ENCODE results near the gene IL11. TPM values are rescaled to one million over a fixed set of nuclear protein-coding genes. Genes with fewer than 3 reads are reported as not detected.

The IL11 gene
- total RNA-seq, 2 experiments from 2014 or later: not detected

DNA sequence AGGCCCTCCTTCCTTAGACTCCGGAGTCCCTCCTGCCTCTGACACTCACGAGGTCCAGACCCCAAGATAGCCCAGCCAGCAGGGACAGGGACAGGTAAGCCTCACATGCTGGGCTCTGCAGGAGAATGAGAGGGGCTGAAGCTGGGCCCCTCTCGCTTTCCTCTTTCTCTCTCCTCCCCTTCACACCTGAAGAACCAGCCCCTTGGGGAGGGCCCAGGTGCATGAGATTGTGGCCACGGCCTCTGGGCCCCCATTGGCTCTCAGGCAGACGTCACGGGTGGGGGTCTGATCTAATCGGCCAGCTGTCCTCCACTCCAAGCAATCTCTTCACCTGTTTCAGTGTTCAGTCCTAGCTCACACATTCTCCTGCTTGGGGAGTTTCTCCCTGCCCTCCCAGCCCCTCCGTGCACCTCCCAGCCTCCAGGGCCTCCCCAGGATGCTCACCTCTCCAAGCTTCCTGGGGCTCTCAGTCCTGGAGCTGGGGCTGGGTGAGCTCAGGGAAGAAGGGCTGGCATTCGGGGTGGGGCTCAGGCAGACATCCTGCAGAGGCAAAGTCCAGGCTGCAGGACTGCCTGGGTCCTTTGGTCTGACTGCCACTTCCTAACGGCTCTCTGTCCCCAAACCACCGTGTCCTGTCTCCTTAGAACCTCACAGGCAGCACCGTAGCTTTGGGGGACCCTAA lies 47.9 kb downstream of the IL11 start:
- no peaks in the 10 kb centered on the region for H3K9me3 Mint-ChIP-seq
- H3K4me1 Mint-ChIP-seq (ENCODE audit: low read depth): no peaks in the 10 kb centered on the region
- H3K4me3 Mint-ChIP-seq: no peak overlapping the region
- intact Hi-C loops (cut with micrococcal nuclease): no loop called here
- no peak for DNase-seq
- H3K27me3 Mint-ChIP-seq (ENCODE audit: low read depth): peaks cover 6% of the 10 kb centered on the region
- no peak overlapping the region for H3K27ac Mint-ChIP-seq
- CTCF ChIA-PET: interaction anchor here (0.6 to 2.4 kb wide), 2 partner anchors 20 to 46 kb away, joined by 3 to 7 read pairs; no protein-coding TSS in a partner anchor
- no peaks in the 10 kb centered on the region for H3K36me3 Mint-ChIP-seq (ENCODE audit: low read depth)

- no peak overlapping the region for H3K27ac Mint-ChIP-seq
- intact Hi-C loops (cut with micrococcal nuclease): no loop called here
- no peak for DNase-seq
- H3K4me3 Mint-ChIP-seq: no peak overlapping the region
- H3K9me3 Mint-ChIP-seq: no peaks in the 10 kb centered on the region
- peaks cover 6% of the 10 kb centered on the region for H3K27me3 Mint-ChIP-seq (ENCODE audit: low read depth)
- no peaks in the 10 kb centered on the region for H3K36me3 Mint-ChIP-seq (ENCODE audit: low read depth)
- H3K4me1 Mint-ChIP-seq (ENCODE audit: low read depth): no peaks in the 10 kb centered on the region
- CTCF ChIA-PET: interaction anchor here (0.6 to 2.4 kb wide), 3 partner anchors 20 to 47 kb away, joined by 3 to 7 read pairs (median 3); no protein-coding TSS in a partner anchor
These were observed 48.7 kb downstream of the IL11 start for GRCh38 chr19:55321466-55322137.

DNA sequence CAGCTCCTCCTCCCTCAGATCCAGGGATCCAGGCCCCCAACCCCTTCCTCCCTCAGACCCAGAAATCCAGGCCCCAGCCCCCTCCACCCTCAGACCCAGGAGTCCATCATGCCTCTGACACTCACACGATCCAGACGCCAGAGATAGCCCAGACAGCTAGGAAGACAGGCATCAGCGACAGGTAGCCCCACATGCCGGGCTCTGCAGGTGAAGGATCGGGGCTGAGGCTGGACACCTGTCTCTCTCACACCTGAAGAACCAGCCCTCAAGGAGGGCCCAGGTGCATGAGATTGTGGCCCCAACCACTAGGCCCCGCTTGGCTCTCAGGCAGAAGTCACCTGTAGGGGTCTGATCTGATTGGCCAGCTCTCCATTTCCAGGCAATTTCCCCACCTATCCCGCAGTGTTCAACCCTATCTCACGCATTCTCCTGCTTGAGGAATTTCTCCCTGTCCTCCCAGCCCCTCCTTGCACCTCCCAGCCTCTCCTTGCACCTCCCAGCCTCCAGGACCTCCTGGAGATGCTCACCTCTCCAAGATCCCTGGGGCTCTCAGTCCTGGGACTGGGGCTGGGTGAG lies 49.3 kb downstream of the IL11 start:
- Mint-ChIP-seq H3K27ac (no peak overlapping the region), H3K27me3 (ENCODE audit: low read depth) (peaks cover 6% of the 10 kb centered on the region), H3K4me3 (no peak overlapping the region), H3K9me3 (no peaks in the 10 kb centered on the region), H3K4me1 (ENCODE audit: low read depth) (no peaks in the 10 kb centered on the region), H3K36me3 (ENCODE audit: low read depth) (no peaks in the 10 kb centered on the region)
- CTCF ChIA-PET: interaction anchor here (0.9 to 2.4 kb wide), 2 partner anchors 19 to 29 kb away, joined by 3 to 7 read pairs; no protein-coding TSS in a partner anchor
- DNase-seq: no peak
- intact Hi-C loops (cut with micrococcal nuclease): no loop called here

DNA sequence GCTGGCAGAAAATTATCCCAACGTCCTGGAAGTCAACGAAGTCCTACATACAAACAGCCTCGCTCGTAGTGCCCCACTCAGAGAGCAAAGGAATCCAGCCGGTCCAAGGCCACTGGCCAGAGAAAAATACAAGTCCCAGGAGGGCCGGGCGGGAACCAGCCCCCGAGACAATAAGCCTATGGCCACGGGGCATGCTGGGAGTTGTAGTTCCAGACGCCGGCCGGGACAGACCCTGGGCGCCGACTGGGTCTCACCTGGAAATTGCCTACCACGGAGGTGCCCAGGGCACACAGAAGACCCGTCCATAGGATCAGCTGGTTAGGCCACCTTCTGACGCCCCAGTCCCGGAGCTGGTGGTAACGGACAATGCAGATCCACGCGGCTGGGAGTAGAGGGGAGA lies 50.5 kb downstream of the IL11 start:
- Mint-ChIP-seq H3K4me3 (no peak overlapping the region), H3K4me1 (ENCODE audit: low read depth) (no peaks in the 10 kb centered on the region), H3K36me3 (ENCODE audit: low read depth) (no peaks in the 10 kb centered on the region), H3K27ac (no peak overlapping the region), H3K9me3 (no peaks in the 10 kb centered on the region), H3K27me3 (ENCODE audit: low read depth) (peaks cover 6% of the 10 kb centered on the region)
- CTCF ChIA-PET: interaction anchor here (0.6 kb wide), 1 partner anchor 38 kb away, joined by 5 read pairs; no protein-coding TSS in a partner anchor
- DNase-seq: no peak
- intact Hi-C loops (cut with micrococcal nuclease): no loop called here

DNA sequence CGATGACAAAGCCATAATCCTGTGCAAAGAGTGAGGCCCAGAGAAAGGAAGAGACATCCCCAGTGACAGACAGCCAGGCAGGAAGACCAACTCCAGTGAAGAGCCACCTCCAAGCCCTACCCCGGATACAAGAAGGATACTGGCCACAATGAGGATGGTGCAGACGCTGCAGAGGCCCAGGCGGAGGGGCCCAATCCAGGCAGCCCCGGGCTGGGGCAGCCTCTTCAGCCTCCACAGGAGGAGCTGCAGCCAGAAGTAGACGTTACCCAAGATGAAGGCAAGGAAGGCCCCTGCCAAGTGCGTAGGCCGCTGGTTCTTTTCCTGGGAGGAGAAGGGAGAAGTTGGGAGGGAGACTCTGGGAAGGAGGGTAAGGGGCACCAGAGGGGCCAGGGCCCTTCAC lies 53.6 kb downstream of the IL11 start:
- DNase-seq: no peak
- H3K27me3 Mint-ChIP-seq (ENCODE audit: low read depth): no peaks in the 10 kb centered on the region
- intact Hi-C loops (cut with micrococcal nuclease): no loop called here
- H3K9me3 Mint-ChIP-seq: no peaks in the 10 kb centered on the region
- CTCF ChIA-PET: interaction anchor here (0.6 kb wide), 2 partner anchors 24 to 26 kb away, joined by 3 to 4 read pairs; no protein-coding TSS in a partner anchor
- H3K36me3 Mint-ChIP-seq (ENCODE audit: low read depth): no peaks in the 10 kb centered on the region
- no peak overlapping the region for H3K4me3 Mint-ChIP-seq
- H3K4me1 Mint-ChIP-seq (ENCODE audit: low read depth): no peaks in the 10 kb centered on the region
- H3K27ac Mint-ChIP-seq: no peak overlapping the region

DNA sequence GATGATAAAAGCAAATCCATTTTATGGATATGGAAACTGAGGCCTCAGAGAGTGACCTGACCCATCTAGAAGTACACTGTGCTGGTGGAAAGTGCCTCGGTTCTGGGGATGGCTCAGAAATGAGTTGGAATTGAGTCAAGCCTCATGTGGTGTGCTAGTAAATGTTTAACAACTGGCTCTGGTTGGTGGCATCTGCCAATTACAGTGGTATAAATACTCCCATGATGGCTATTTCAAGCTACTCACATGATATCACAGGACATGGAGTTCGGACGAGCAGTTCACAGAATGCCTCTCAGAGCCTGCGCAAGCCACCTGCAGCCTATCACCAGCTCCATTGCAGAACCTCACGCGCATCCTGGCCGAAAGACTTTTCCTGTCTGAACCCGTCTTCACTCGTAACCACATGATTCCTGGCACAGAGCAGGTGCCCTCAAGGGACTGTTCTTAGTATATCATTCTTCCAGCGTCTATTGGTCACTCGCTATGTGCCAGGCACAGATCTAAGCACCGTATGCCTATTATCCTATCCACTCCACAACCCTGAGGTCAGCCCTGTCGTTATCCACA lies 54.2 kb downstream of the IL11 start:
- H3K4me3 Mint-ChIP-seq: no peak overlapping the region
- H3K27ac Mint-ChIP-seq: no peak overlapping the region
- no peaks in the 10 kb centered on the region for H3K27me3 Mint-ChIP-seq (ENCODE audit: low read depth)
- no peaks in the 10 kb centered on the region for H3K4me1 Mint-ChIP-seq (ENCODE audit: low read depth)
- no peaks in the 10 kb centered on the region for H3K36me3 Mint-ChIP-seq (ENCODE audit: low read depth)
- DNase-seq: no peak
- intact Hi-C loops (cut with micrococcal nuclease): no loop called here
- CTCF ChIA-PET: interaction anchor here (0.6 kb wide), 2 partner anchors 23 to 143 kb away, joined by 4 read pairs; no protein-coding TSS in a partner anchor
- no peaks in the 10 kb centered on the region for H3K9me3 Mint-ChIP-seq

- intact Hi-C loops (cut with micrococcal nuclease): no loop called here
- no peak for DNase-seq
- Mint-ChIP-seq H3K4me1 (ENCODE audit: low read depth) (no peaks in the 10 kb centered on the region), H3K4me3 (no peak overlapping the region), H3K27me3 (ENCODE audit: low read depth) (no peaks in the 10 kb centered on the region), H3K9me3 (no peaks in the 10 kb centered on the region), H3K36me3 (ENCODE audit: low read depth) (no peaks in the 10 kb centered on the region), H3K27ac (no peak overlapping the region)
- CTCF ChIA-PET: no interaction called here
These were observed 55.9 kb downstream of the IL11 start for GRCh38 chr19:55314396-55314795.

Other genes starting within 250 kb of the IL11 start
- not detected for gene TNNT1, start 221.3 kb downstream of the IL11 start, total RNA-seq
- gene TNNI3, start 212.7 kb downstream of the IL11 start, total RNA-seq: not detected
- gene DNAAF3, start 203.8 kb downstream of the IL11 start, total RNA-seq: not detected
- not detected for gene SYT5, start 190.2 kb downstream of the IL11 start, total RNA-seq
- gene PTPRH, start 161.0 kb downstream of the IL11 start, total RNA-seq: not detected
- gene TMEM86B, start 141.7 kb downstream of the IL11 start, total RNA-seq: 1 to 10 TPM; 6.1 to 6.8 TPM
- 100 to 1,000 TPM; 166 to 174 TPM for gene PPP6R1, start 111.4 kb downstream of the IL11 start, total RNA-seq
- 10 to 100 TPM; 44.3 to 45.0 TPM for gene HSPBP1, start 90.4 kb downstream of the IL11 start, total RNA-seq
- gene BRSK1, start 86.5 kb downstream of the IL11 start, total RNA-seq: 1 to 10 TPM; 1.4 to 2.2 TPM
- gene TMEM150B, start 45.1 kb downstream of the IL11 start, total RNA-seq: not detected
- 10 to 100 TPM; 45.9 to 47.1 TPM for gene KMT5C, start 30.6 kb downstream of the IL11 start, total RNA-seq
- under 1 TPM; 0.57 to 0.64 TPM for gene COX6B2, start 15.7 kb downstream of the IL11 start, total RNA-seq
- not detected for gene GARIN5B, start 7.2 kb downstream of the IL11 start, total RNA-seq
- gene TMEM190, start 6.4 kb upstream of the IL11 start, total RNA-seq: not detected
- 10 to 100 TPM in 1 of 2 experiments, 1 to 10 TPM in 1; 9.9 to 10.2 TPM for gene TMEM238, start 13.8 kb upstream of the IL11 start, total RNA-seq
- gene RPL28, start 15.5 kb upstream of the IL11 start, total RNA-seq: 1,000 to 10,000 TPM; 3,327 to 3,354 TPM
- gene UBE2S, start 37.3 kb upstream of the IL11 start, total RNA-seq: 100 to 1,000 TPM; 294 to 307 TPM
- gene SHISA7, start 72.8 kb upstream of the IL11 start, total RNA-seq: not detected
- 10 to 100 TPM; 18.6 to 20.5 TPM for gene ISOC2, start 91.2 kb upstream of the IL11 start, total RNA-seq
- gene C19orf85, start 94.3 kb upstream of the IL11 start, total RNA-seq: not detected
- 1 to 10 TPM; 6.0 to 6.1 TPM for gene ZNF628, start 106.2 kb upstream of the IL11 start, total RNA-seq
- 1 to 10 TPM; 7.6 to 8.0 TPM for gene NAT14, start 114.7 kb upstream of the IL11 start, total RNA-seq
- gene SSC5D, start 118.0 kb upstream of the IL11 start, total RNA-seq: under 1 TPM; 0.25 to 0.48 TPM
- gene SBK2, start 166.7 kb upstream of the IL11 start, total RNA-seq: not detected
- not detected for gene SBK3, start 175.1 kb upstream of the IL11 start, total RNA-seq
- 1 to 10 TPM; 6.1 to 6.5 TPM for gene ZNF579, start 210.4 kb upstream of the IL11 start, total RNA-seq
- gene FIZ1, start 229.1 kb upstream of the IL11 start, total RNA-seq: 10 to 100 TPM; 12.8 to 14.8 TPM
- 10 to 100 TPM; 20.9 to 23.0 TPM for gene ZNF524, start 229.8 kb upstream of the IL11 start, total RNA-seq
- gene ZNF865, start 235.2 kb upstream of the IL11 start, total RNA-seq: 10 to 100 TPM; 10.8 to 11.2 TPM